22Rv1 (cell line): ENCODE data around the gene TST.

Source experiments
- H3K27ac ChIP-seq: fragments of 450-650 bp; 2 replicates; pipeline ENCODE4 v1.5.1; 2017
- ZFX ChIP-seq: fragments of 450-650 bp; IDR thresholded peaks from 2 replicates; pipeline ENCODE4 v1.6.1; 2017; ENCODE audit warnings: antibody characterized with exemption, borderline replicate concordance
- TF ChIP-seq, protein P1 (sequence below): fragments of 450-650 bp; IDR thresholded peaks from 2 replicates; pipeline ENCODE4 v1.5.1; 2017; ENCODE audit warnings: mild to moderate bottlenecking

TST gene

GRCh38 chr22:37019309-37020191, at the start of gene TST, which contains the start of gene MPST:
TSS of gene TST (minus strand) at chr22:37019447. CDS start at chr22:37018732, 715 bp downstream.
TSS of gene MPST (plus strand) at chr22:37019742. CDS start at chr22:37019837, 95 bp downstream.
- H3K27ac ChIP-seq: peak within 1 kb of the TSS; percentile 73

GRCh38 chr22:37068859-37069258, 49.6 kb upstream of the TST start:
- H3K27ac ChIP-seq: no peak overlapping the region
- TF ChIP-seq ZFX: no peak
- TF ChIP-seq, protein P1, sequence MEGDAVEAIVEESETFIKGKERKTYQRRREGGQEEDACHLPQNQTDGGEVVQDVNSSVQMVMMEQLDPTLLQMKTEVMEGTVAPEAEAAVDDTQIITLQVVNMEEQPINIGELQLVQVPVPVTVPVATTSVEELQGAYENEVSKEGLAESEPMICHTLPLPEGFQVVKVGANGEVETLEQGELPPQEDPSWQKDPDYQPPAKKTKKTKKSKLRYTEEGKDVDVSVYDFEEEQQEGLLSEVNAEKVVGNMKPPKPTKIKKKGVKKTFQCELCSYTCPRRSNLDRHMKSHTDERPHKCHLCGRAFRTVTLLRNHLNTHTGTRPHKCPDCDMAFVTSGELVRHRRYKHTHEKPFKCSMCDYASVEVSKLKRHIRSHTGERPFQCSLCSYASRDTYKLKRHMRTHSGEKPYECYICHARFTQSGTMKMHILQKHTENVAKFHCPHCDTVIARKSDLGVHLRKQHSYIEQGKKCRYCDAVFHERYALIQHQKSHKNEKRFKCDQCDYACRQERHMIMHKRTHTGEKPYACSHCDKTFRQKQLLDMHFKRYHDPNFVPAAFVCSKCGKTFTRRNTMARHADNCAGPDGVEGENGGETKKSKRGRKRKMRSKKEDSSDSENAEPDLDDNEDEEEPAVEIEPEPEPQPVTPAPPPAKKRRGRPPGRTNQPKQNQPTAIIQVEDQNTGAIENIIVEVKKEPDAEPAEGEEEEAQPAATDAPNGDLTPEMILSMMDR: no peak

More at GRCh38 chr22:37019309-37020191, at the start of gene TST, which contains the start of gene MPST:
- TF ChIP-seq, protein P1: no peak; the same call in 1 of the 2 replicates
- no peak for TF ChIP-seq ZFX

DNA sequence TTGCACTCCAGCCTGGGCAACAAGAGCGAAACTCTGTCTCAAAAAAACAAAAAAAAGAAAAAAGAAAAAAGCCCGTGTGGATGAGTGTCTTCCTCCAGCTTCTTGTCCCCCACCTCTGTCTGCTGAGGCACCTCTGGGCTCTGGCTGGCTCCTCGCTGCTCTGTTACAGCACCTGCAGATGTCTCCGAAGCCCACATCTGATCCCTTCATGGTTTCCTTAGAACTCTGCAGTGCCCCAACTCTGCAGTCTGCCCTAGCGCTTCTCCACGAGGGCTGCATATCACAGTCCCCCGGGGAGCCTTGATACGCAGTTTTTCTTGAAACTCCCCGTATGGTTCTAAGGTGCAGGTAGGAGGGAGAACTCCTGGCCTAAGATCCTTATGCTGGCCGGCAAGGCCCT, 48.2 kb upstream of the TST start:
- TF ChIP-seq, protein P1: no peak
- no peak for TF ChIP-seq ZFX
- H3K27ac ChIP-seq: no peak overlapping the region

GRCh38 chr22:37065961-37066360, 46.7 kb upstream of the TST start:
- TF ChIP-seq, protein P1: no peak
- no peak for TF ChIP-seq ZFX
- H3K27ac ChIP-seq: no peak overlapping the region

- TF ChIP-seq ZFX: no peak
- TF ChIP-seq, protein P1: no peak
- H3K27ac ChIP-seq: no peak overlapping the region
These were observed 45.9 kb upstream of the TST start for GRCh38 chr22:37065180-37065579.

DNA sequence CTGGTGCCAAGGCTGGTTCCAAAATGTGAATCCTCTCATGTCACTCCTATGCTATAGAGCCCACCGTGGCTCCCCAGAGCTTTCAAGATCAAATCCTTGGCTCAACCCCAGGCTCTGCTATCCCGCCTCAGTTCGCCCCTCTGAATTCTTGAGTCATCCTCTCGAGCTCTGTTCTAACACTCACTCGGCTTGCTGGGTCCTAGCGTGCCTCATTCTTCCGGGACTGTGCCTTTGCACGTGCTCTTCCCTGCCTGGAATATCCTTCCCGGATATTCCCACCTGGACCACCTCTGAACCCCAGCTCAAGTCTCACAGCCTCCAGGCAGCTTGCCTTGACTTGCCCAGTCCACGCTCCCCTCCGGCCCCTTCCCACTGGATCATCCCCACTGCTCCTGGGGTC, 45.3 kb upstream of the TST start:
- TF ChIP-seq, protein P1: no peak
- no peak for TF ChIP-seq ZFX
- H3K27ac ChIP-seq: no peak overlapping the region
